HCT116 (cell line): ENCODE data around the gene LRRC46. TPM values are rescaled to one million over a fixed set of nuclear protein-coding genes. Genes with fewer than 3 reads are reported as not detected.

Experiments
- ATAC-seq: fragments of 200-7000 bp; cut with Tn5 transposase; 2 replicates; pipeline ENCODE4 v1.9.1; 2020; ENCODE audit warnings: mild to moderate bottlenecking, moderate library complexity
- BruUV-seq: library from RNA; stranded (reverse); fragments of 400-500 nt; replicated peaks from 2 replicates; lab custom pipeline; 2021; lab: Mats Ljungman, UMichigan
- CTCF ChIA-PET: fragments of 300-600 bp; sonication (Branson Sonifier 250); formaldehyde crosslinking; loops from one replicate; lab custom pipeline; 2021; ENCODE audit warnings: antibody characterized with exemption; lab: Charles Lee
- POLR2A ChIA-PET: fragments of 300-600, 350-600 bp; sonication (Branson Sonifier 250); formaldehyde crosslinking; loops from one replicate; lab custom pipeline; 2021; ENCODE audit warnings: antibody characterized with exemption; lab: Charles Lee
- RAD21 ChIA-PET, 2 experiments: fragments of 300-600 bp; sonication (Branson Sonifier 250); formaldehyde crosslinking; loops; one replicate each; lab custom pipeline; 2023; ENCODE audit warnings: low total read pairs in 2 of 2; ENCODE audit not compliant: uncharacterized antibody in 2 of 2, unreplicated experiment in 2 of 2, low non-redundant PET in 1 of 2; lab: Charles Lee
- DNase-seq: peaks from one replicate; pipeline ENCODE4 v3.0.0-alpha.2; 2010; ENCODE audit warnings: low read depth, low spot score
- H2AFZ ChIP-seq: fragments of 200-600 bp; shearing (Covaris generic), sonication (generic); 2 replicates; pipeline ENCODE4 v1.6.1; 2017; ENCODE audit warnings: low read depth, mixed run types, mixed read lengths, antibody characterized with exemption, low read length; ENCODE audit not compliant: poor library complexity, severe bottlenecking
- H3K27ac ChIP-seq: 2 replicates; pipeline ENCODE4 v1.5.1; 2012; ENCODE audit warnings: low read depth, low read length
- H3K27me3 ChIP-seq: fragments of 200-600 bp; sonication (generic); 2 replicates; pipeline ENCODE4 v1.6.1; 2016; ENCODE audit warnings: mixed run types, low read length, mixed read lengths; ENCODE audit not compliant: insufficient read depth
- H3K36me3 ChIP-seq, 2 experiments: fragments of 200-500 bp in 1 of 2; fragments of 200-600 bp in 1 of 2; sonication (Bioruptor generic) in 1 of 2; sonication (generic) in 1 of 2; 2 replicates each; pipeline versions ENCODE4 v1.5.1 to v1.6.1; 2014 to 2016; ENCODE audit warnings: low read length in 2 of 2, inconsistent platforms in 1 of 2, mixed read lengths in 1 of 2, mixed run types in 1 of 2; ENCODE audit not compliant: insufficient read depth in 2 of 2, control insufficient read depth in 1 of 2
- H3K4me1 ChIP-seq, 2 experiments: fragments of 200-600 bp in 1 of 2; sonication (generic) in 1 of 2; 2 replicates each; pipeline versions ENCODE4 v1.5.1 to v1.6.1; 2012 to 2017; ENCODE audit warnings: low read length in 2 of 2, inconsistent platforms in 1 of 2, mild to moderate bottlenecking in 1 of 2, mixed read lengths in 1 of 2, mixed run types in 1 of 2, moderate library complexity in 1 of 2; ENCODE audit not compliant: insufficient read depth in 2 of 2, control insufficient read depth in 1 of 2
- H3K4me2 ChIP-seq: fragments of 200-600 bp; sonication (generic); 2 replicates; pipeline ENCODE4 v1.6.1; 2017; ENCODE audit warnings: mixed run types, low read length, mixed read lengths
- H3K4me3 ChIP-seq, 2 experiments: fragments of 200-600 bp in 1 of 2; sonication (generic) in 1 of 2; replicated peaks in 1 of 2; 2 replicates each; pipeline ENCODE4 v1.5.1; 2011 to 2016; ENCODE audit warnings: low read length in 2 of 2, control low read depth in 1 of 2, low read depth in 1 of 2, mild to moderate bottlenecking in 1 of 2, mixed read lengths in 1 of 2, mixed run types in 1 of 2
- H3K79me2 ChIP-seq: fragments of 200-600 bp; sonication (generic); 2 replicates; pipeline ENCODE4 v1.6.1; 2017; ENCODE audit warnings: mild to moderate bottlenecking, mixed run types, low read length, moderate library complexity, mixed read lengths; ENCODE audit not compliant: insufficient read depth
- H3K9ac ChIP-seq: fragments of 200-600 bp; sonication (generic); 2 replicates; pipeline ENCODE4 v1.6.1; 2016; ENCODE audit warnings: low read length, mixed read lengths
- H3K9me2 ChIP-seq: fragments of 200-600 bp; sonication (generic), shearing (Covaris generic); 2 replicates; pipeline ENCODE4 v1.6.1; 2017; ENCODE audit warnings: mixed run types, mild to moderate bottlenecking, moderate library complexity; ENCODE audit not compliant: insufficient read depth
- H3K9me3 ChIP-seq, 2 experiments: fragments of 200-500 bp in 1 of 2; fragments of 200-600 bp in 1 of 2; sonication (Bioruptor generic) in 1 of 2; sonication (generic) in 1 of 2; 2 replicates each; pipeline ENCODE4 v1.6.1; 2014 to 2017; ENCODE audit warnings: low read length in 2 of 2, mixed read lengths in 2 of 2, inconsistent platforms in 1 of 2, low read depth in 1 of 2, mild to moderate bottlenecking in 1 of 2, mixed run types in 1 of 2, moderate library complexity in 1 of 2; ENCODE audit not compliant: control insufficient read depth in 1 of 2, insufficient read depth in 1 of 2
- H4K20me1 ChIP-seq: fragments of 200-600 bp; sonication (generic), shearing (Covaris generic); 2 replicates; pipeline ENCODE4 v1.6.1; 2017; ENCODE audit warnings: mixed run types, mild to moderate bottlenecking, moderate library complexity; ENCODE audit not compliant: insufficient read depth
- CBX3 ChIP-seq: IDR thresholded peaks from 2 replicates; pipeline ENCODE4 v1.6.1; 2012; ENCODE audit warnings: low read depth
- SP1 ChIP-seq: IDR thresholded peaks from 2 replicates; pipeline ENCODE4 v1.6.1; 2012; ENCODE audit warnings: low read depth
- YY1 ChIP-seq: IDR thresholded peaks from 2 replicates; pipeline ENCODE4 v1.6.1; 2011; ENCODE audit warnings: low read length, low read depth, moderate library complexity, mild to moderate bottlenecking; ENCODE audit not compliant: insufficient replicate concordance; ENCODE audit errors: extremely low read depth
- ZFX ChIP-seq: fragments of 450-650 bp; IDR thresholded peaks from 2 replicates; pipeline ENCODE4 v1.6.1; 2017
- intact Hi-C: fragments of 100-400 bp; cut with micrococcal nuclease; formaldehyde crosslinking; loops from 2 replicates; pipeline ENCODE4 v1.10.0; 2022
- total RNA-seq: library from RNA; stranded (reverse); gene quantifications from one replicate; pipeline ENCODE4 v1.2.1, GENCODE V29; 2021; ENCODE audit not compliant: unreplicated experiment
- TF ChIP-seq, protein P1 (sequence below): IDR thresholded peaks from 2 replicates; pipeline ENCODE4 v1.6.1; 2012

The LRRC46 gene
- total RNA-seq, 1 experiment from 2014 or later, result 0.76 TPM

DNA sequence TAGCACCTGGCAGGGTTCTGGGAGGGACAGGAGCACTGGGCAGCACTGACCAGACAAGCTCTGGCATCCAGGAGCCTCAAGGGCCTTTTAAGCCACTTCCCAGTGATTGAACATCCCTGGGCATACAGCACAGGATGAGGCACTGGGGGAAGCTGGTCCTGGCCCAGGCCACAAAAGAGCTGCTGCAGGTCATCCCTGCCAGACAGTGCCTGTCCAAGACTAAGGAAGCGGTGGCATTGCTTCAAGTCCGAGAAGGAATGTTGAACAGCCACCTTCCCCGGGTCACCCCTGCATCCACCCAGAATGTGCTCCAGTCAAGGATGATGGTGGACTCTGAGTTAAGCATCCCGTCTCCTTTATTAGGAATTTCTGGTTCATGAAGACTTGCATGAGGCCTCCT is 8.7 kb upstream of the LRRC46 start:
- DNase-seq, result no peak
- CTCF ChIA-PET, result interaction anchor here (1.6 to 2.6 kb wide), 2 partner anchors 8 to 18 kb away, joined by 6 to 23 read pairs; partner anchors contain the start of genes LRRC46, MRPL10 and SCRN2
- H3K27ac ChIP-seq, result 0 out of 2 replicates have a peak overlapping the region, but pooled peaks have one; percentile 41
- TF ChIP-seq SP1 (no peak), ZFX (no peak), YY1 (no peak)
- TF ChIP-seq, all 23 proteins: peak for 0
- Histone ChIP-seq H4K20me1 (no peaks in the 10 kb centered on the region), H3K9me2 (no peaks in the 10 kb centered on the region), H3K4me3 (no peak overlapping the region), H3K79me2 (no peaks in the 10 kb centered on the region), H3K4me1 (peaks cover 16 to 27% of the 10 kb centered on the region in 2 experiments), H2AFZ (no peak overlapping the region), H3K27me3 (no peaks in the 10 kb centered on the region), H3K9ac (no peak overlapping the region), H3K4me2 (peak overlapping the region; percentile 93; the same call in 1 of the 2 replicates), H3K9me3 (no peaks in the 10 kb centered on the region), H3K36me3 (peaks cover 24 to 28% of the 10 kb centered on the region in 2 experiments)
- RAD21 ChIA-PET, result no interaction called here
- no TSS peak for BruUV-seq
- POLR2A ChIA-PET, result interaction anchor here (0.9 kb wide), 1 partner anchor 9 kb away, joined by 6 read pairs; the partner anchor contains the start of genes LRRC46 and MRPL10
- intact Hi-C loops, result no loop called here
- no peak for ATAC-seq

GRCh38 chr17:47823519-47823918 is 8.0 kb upstream of the LRRC46 start:
- no peaks in the 10 kb centered on the region for H4K20me1 ChIP-seq
- intact Hi-C loops, result no loop called here
- DNase-seq (no peak), ATAC-seq (no peak)
- POLR2A ChIA-PET, result no interaction called here
- H3K4me2 ChIP-seq, result no peak overlapping the region
- TF ChIP-seq, protein P1, sequence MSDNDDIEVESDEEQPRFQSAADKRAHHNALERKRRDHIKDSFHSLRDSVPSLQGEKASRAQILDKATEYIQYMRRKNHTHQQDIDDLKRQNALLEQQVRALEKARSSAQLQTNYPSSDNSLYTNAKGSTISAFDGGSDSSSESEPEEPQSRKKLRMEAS, result no peak
- TF ChIP-seq CBX3, result no peak
- RAD21 ChIA-PET, result no interaction called here
- CTCF ChIA-PET, result interaction anchor here (2.6 kb wide), 1 partner anchor 7 kb away, joined by 23 read pairs; the partner anchor contains the start of genes LRRC46 and MRPL10
- H3K9me2 ChIP-seq, result no peaks in the 10 kb centered on the region
- no peaks in the 10 kb centered on the region for H3K9me3 ChIP-seq
- H3K4me3 ChIP-seq, result no peak overlapping the region
- peaks cover 27 to 33% of the 10 kb centered on the region in 2 experiments for H3K36me3 ChIP-seq
- H2AFZ ChIP-seq, result no peak overlapping the region
- no peak overlapping the region for H3K9ac ChIP-seq
- H3K79me2 ChIP-seq, result peaks cover 5% of the 10 kb centered on the region
- H3K4me1 ChIP-seq, result peaks cover 16 to 27% of the 10 kb centered on the region in 2 experiments
- no peaks in the 10 kb centered on the region for H3K27me3 ChIP-seq
- TSS peak; percentile 30 for BruUV-seq
- no peak overlapping the region for H3K27ac ChIP-seq
